GM06990 (cell line): ENCODE results near the gene UXT.

Source experiments
- DNase-seq: peaks from one replicate; pipeline ENCODE4 v3.0.0-alpha.2; 2011; ENCODE audit not compliant: insufficient read length; ENCODE audit errors: extremely low read depth
- H3K27me3 ChIP-seq: replicated peaks from 2 replicates; pipeline ENCODE4 v1.6.0; 2011; ENCODE audit warnings: low read length; ENCODE audit not compliant: control insufficient read depth, insufficient read depth
- H3K36me3 ChIP-seq: 2 replicates; pipeline ENCODE4 v1.5.1; 2011; ENCODE audit warnings: low read length; ENCODE audit not compliant: control insufficient read depth, insufficient read depth
- H3K4me3 ChIP-seq: replicated peaks from 2 replicates; pipeline ENCODE4 v1.5.1; 2011; ENCODE audit warnings: low read depth, mild to moderate bottlenecking, control low read depth, low read length
- CTCF ChIP-seq: IDR thresholded peaks from 2 replicates; pipeline ENCODE4 v1.5.1; 2011; ENCODE audit warnings: low read length, control low read depth, mild to moderate bottlenecking, inconsistent platforms; ENCODE audit not compliant: insufficient read depth, poor library complexity, severe bottlenecking

Gene UXT

GRCh38 chrX:47651043-47651905 is 7.7 kb downstream of the UXT start:
- Histone ChIP-seq H3K27me3 (no peaks in the 10 kb centered on the region), H3K4me3 (peak overlapping the region; percentile 37), H3K36me3 (peaks cover 1% of the 10 kb centered on the region; the same call in 1 of the 2 replicates)
- no peak for DNase-seq
- no peak for TF ChIP-seq CTCF

- Histone ChIP-seq H3K27me3 (no peaks in the 10 kb centered on the region), H3K36me3 (no peaks in the 10 kb centered on the region; the same call in 1 of the 2 replicates), H3K4me3 (peak within 1 kb of the TSS; percentile 68)
- TF ChIP-seq CTCF = no peak
- peak; percentile 94 for DNase-seq
These were observed 8.6 kb downstream of the UXT start, which contains the start of gene ELK1 for GRCh38 chrX:47650164-47651042. Gene ELK1, minus strand, starts transcription at chrX:47650563. Its CDS starts 9,122 bp downstream, at chrX:47641441.

GRCh38 chrX:47649781-47650163 is 9.2 kb downstream of the UXT start:
- Histone ChIP-seq H3K4me3 (peak overlapping the region; percentile 68), H3K27me3 (no peaks in the 10 kb centered on the region), H3K36me3 (no peaks in the 10 kb centered on the region; the same call in 1 of the 2 replicates)
- DNase-seq = no peak
- no peak for TF ChIP-seq CTCF

GRCh38 chrX:47649271-47649670 is 9.7 kb downstream of the UXT start:
- TF ChIP-seq CTCF = no peak
- no peak for DNase-seq
- H3K27me3 ChIP-seq = no peaks in the 10 kb centered on the region
- peak overlapping the region; percentile 68 for H3K4me3 ChIP-seq
- H3K36me3 ChIP-seq = no peaks in the 10 kb centered on the region; the same call in none of the 2 replicates

- Histone ChIP-seq H3K36me3 (no peaks in the 10 kb centered on the region; the same call in none of the 2 replicates), H3K27me3 (no peaks in the 10 kb centered on the region), H3K4me3 (no peak overlapping the region)
- no peak for DNase-seq
- TF ChIP-seq CTCF = no peak
These were observed 10.6 kb downstream of the UXT start for GRCh38 chrX:47648376-47648775.
